ENCODE data around the gene ACYP2. TPM values are rescaled to one million over a fixed set of nuclear protein-coding genes. Genes with fewer than 3 reads are reported as not detected.
"Not testable (repeated sequence)": the region's sequence is repeated elsewhere in the genome, so short reads cannot be mapped to it uniquely, and the experiment has no call there.

Gene ACYP2
- polyA plus RNA-seq, 1 donor, result 19.6 TPM

GRCh38 chr2:54226260-54226659 lies 110.8 kb downstream of the ACYP2 start:
- no peak for DNase-seq

GRCh38 chr2:54227798-54228197 lies 112.4 kb downstream of the ACYP2 start:
- DNase-seq, result no peak

- no peak for DNase-seq
These were observed 113.5 kb downstream of the ACYP2 start for GRCh38 chr2:54228945-54229344.

- DNase-seq, result no peak
These were observed 118.6 kb downstream of the ACYP2 start for GRCh38 chr2:54233832-54234649.

- DNase-seq, result no peak
These were observed 122.0 kb downstream of the ACYP2 start for GRCh38 chr2:54237428-54237827.

DNA sequence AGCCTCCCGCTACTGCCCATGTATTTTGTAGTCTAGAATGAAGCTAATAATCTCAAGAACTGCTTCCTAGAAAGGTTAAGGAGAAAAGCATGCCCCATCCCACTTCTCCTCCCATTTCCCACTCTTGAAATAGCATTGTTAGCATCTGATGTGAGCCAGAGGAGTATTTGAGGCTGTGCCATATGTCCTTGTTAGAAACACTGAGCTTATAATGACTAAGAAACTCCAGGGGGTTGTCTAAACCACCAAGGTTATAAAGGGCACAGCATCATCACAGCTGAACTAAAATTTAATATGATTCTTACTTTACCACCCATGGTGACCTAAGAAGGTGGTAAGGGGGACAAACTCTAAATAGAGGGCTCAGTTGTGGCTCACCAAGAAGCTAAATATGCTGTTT lies 124.0 kb downstream of the ACYP2 start:
- DNase-seq, result no peak

GRCh38 chr2:54240515-54241469 lies 125.4 kb downstream of the ACYP2 start:
- DNase-seq, result no peak

DNA sequence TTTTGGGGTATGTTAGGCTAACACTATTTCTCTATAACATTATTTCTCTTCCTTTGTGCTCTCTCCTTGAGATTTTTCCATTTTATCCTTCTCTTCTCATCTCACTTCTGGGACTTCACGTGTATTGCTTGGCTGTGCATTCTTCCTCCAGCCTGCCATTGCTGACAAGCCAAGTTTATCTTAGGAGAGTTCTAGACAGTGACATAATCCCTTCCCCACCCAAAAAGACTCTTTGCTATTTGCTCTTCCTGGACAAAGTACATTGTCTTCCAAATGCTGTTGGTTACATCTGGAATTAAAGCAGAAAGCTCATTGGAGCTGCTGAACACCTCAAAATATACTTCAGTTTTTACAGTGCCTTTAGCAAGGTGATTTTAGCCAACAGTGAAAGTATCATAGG lies 131.7 kb downstream of the ACYP2 start:
- no peak for DNase-seq

DNA sequence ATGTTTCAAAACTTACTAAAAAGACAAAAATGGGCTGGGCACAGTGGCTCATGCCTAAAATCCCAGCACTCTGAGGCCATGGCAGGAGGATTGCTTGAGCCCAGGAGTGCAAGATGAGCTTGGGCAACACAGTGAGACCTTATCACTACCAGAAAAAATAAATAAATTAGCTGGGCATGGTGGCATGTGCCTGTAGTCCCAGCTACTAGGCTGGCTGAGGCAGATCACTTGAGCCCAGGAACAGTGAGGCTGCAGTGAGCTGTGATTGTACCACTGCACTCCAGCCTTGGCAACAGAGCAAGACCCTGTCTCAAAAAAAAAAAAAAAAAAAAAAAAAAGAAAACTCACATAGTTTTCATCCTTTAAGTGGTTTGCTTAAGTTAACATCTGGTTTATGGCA lies 134.2 kb downstream of the ACYP2 start:
- DNase-seq, result no peak

DNA sequence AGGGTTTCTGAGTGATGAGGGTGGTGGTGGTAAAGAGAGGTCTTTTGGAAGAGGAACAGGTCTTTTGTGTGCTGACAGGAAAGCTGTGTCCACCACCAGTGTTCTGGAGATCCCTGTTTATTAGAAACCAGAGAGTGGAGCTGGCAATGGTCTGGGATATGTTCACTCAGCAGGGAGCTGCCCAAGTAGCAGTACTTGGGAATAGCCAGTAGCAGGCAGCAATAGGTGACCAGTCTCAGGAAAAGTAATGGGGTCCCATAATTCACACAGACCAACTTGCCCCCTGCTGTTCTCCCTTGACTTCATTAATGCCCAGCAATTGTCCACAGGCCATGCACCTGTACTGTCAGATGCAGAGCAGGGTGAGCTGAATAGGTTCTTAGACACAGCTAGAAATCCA lies 138.8 kb downstream of the ACYP2 start:
- no peak for DNase-seq

DNA sequence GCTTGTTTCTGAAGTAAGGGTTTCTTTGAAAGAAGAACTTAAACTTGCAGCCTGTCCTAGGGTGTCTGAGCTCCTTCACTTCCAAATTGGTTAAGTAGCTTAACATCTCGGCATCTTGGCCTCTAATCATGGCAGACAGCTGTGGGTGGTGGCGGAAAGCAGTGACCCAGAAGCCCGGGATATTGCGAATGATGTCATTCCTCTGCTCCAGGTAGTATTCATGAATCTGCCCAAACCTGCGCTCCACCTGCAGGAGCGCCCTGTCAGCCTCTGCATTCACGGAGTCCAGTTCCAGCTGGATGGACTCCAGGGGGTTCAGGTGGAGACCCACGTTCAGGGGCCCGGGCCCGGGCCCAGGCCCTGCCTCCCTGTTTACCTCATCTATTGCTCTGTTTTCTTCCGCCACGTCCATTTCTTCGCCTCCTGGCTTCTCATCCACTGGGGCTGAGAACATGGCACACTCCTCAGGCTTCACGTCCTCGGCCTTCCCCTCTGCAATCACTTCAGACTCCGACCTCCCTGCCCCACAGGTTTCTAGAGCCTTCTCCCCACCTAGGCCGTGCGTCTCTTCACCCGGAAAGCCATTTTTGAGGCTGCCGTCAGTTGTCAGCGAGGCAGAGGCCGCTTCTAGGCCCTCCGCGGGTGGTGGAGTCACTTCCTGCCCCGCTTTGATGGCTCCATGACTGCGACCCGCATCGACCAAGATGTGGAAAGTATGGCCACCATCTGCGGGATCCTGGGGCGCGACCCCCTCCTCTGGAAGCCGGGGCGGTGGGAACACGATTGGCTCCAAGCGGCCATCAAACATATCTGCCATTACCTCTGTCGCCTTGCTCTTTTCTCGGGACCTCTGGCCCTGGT lies 140.0 kb downstream of the ACYP2 start:
- no peak for DNase-seq

DNA sequence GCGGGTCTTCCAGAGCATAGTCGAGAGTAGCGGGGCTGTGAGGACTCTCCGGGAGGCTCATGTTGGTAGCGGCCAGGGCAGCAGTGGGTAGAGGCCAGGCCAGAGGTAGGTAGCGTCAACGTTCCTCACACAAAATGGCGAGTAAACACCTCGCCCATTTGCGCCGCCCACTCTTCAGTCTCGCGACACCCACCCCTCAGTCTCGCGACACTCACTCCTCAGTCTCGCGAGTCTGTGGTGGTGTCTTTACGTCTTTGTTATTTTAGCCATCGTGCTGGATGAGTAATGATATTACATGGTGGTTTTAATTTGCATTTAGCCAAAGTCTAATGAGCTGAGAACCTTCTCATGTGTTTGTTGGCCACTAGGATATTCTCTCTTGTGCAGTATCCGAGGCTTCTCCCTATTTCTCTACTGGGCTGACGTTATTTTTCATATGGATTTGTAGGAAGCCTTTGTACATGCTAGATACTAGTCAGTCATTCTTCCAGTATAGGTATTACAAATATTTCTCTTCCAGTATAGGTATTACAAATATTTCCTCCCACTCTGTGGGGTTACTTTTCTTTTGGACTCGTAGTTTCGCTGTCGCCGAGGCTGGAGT lies 140.8 kb downstream of the ACYP2 start, which contains the start of gene TSPYL6:
Gene TSPYL6, minus strand, starts transcription at position 139 of the 604 bp plus-strand sequence. Its CDS starts 78 bp downstream, at position 61.
- no peak for DNase-seq

GRCh38 chr2:54258166-54258565 lies 142.8 kb downstream of the ACYP2 start:
- no peak for DNase-seq

- no peak for DNase-seq
These were observed 144.2 kb downstream of the ACYP2 start for GRCh38 chr2:54259413-54260240.

GRCh38 chr2:54260241-54260595 lies 144.8 kb downstream of the ACYP2 start:
- no peak for DNase-seq

GRCh38 chr2:54261537-54261936 lies 146.1 kb downstream of the ACYP2 start:
- DNase-seq, result no peak

GRCh38 chr2:54262015-54262765 lies 146.8 kb downstream of the ACYP2 start:
- DNase-seq, result no peak

DNA sequence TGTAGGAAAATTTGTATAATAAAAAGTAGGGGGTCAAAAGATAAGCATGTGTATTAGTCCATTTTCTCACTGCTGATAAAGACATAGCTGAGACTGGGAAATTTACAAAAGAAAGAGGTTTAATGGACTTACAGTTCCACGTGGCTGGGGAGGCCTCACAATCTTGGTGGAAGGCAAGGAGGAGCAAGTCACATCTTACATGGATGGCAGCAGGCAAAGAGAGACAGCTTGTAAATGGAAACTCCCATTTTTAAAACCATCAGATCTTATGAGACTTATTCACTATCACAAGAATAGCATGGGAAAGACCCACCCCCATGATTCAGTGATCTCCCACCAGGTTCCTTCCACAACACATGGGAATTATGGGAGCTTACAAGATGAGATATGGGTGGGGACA lies 149.7 kb downstream of the ACYP2 start:
- not testable (repeated sequence) for DNase-seq

DNA sequence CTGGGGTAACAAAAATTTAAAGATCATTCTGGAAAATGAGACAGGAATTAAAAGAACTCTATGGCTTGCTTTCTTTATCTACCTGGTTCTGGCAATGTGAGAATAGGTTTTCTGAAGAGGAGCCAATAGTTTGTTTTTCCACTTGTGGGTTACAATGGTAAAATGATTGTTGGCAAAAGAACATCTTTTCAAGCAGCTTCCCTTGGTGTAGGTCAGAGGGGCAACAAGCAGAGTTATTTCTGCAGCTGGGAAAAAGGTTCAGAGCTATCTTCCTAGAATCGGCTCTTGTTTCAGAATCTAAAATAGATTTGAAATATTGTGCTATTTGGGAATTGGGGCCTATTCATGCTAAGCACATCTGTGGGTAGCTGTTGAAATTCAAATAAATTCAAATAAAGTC lies 152.2 kb downstream of the ACYP2 start:
- no peak for DNase-seq

DNA sequence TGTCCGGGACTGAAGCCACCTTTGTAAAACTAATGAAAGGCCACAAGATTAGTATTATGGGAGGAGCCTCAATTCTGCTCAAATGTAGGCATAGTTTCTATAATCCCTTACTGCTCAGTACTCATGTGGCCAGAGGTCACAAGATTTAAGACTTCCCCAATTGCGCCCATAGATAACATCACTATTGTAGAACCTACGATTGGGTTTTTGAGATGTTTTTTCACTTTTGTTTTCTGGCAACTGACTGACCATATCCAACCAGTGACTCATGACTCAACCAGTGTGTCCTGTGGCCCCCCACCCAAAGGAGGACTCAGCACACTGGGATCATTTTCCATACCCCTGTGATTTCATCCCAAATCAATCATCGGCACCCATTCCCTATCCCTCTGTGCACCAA lies 155.8 kb downstream of the ACYP2 start:
- no peak for DNase-seq

All from left kidney (tissue), 2 donors.